SK-N-DZ (cell line): ENCODE data around the gene GTF3C1.

ENCODE experiments used
- DNase-seq: peaks from one replicate; pipeline ENCODE4 v3.0.0-alpha.2; 2015; ENCODE audit warnings: low spot score

The GTF3C1 gene

GRCh38 chr16:27428026-27428785, 121.5 kb downstream of the GTF3C1 start:
- no peak for DNase-seq

DNA sequence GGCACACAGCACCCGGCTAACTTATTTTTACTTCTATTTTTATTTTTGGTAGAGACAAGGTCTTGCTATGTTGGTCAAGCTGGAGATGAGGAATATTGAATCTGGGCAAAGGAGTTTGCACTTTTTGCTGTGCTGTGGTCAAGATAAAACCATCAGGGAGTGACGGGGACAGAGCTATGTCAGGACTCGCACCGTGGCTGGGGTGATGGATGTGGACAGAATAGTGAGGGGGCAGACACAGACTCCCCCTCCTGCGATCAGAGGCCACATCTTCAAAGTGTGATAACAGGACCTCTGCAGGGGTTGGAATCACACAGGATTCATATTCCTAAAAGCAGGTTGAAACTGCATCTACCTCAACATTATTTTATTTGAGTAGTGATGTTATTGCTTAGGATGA, 122.2 kb downstream of the GTF3C1 start:
- no peak for DNase-seq

- DNase-seq: peak; percentile 65
Measured at GRCh38 chr16:27426423-27427408, 123.0 kb downstream of the GTF3C1 start.

- no peak for DNase-seq
Measured at GRCh38 chr16:27425961-27426360, 123.8 kb downstream of the GTF3C1 start.

DNA sequence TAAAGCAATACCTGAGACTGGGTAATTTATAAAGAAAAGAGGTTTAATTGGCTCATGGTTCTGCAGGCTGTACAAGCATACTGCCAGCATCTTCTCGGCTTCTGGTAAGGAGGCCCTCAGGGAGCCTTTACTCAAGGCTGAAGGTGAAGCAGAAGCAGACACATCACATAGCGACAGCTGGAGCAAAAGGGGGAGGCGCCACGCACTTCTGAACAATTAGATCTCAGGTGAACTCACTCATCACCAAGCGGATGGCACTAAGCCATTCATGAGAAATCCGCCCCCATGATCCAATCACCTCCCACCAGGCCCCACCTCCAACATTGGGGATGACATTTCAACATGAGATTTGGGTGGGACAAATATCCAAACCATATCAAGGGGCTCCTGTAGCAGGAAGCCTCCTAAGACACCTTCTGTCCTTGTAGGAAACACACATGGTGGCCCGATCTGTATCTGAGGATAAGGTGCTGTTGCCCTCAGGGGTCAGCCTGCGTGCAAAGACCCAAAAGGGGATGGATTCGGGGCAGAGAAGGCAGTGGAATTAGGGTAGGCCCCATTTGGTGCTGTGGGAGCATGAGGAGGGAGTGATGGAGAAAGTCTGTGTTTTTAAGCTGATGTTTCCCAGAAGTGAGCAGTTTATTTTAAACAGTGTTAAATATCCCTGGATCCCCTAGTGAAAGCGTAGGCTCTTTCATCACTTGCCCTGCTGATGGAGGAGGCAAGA, 124.8 kb downstream of the GTF3C1 start:
- DNase-seq: no peak

DNA sequence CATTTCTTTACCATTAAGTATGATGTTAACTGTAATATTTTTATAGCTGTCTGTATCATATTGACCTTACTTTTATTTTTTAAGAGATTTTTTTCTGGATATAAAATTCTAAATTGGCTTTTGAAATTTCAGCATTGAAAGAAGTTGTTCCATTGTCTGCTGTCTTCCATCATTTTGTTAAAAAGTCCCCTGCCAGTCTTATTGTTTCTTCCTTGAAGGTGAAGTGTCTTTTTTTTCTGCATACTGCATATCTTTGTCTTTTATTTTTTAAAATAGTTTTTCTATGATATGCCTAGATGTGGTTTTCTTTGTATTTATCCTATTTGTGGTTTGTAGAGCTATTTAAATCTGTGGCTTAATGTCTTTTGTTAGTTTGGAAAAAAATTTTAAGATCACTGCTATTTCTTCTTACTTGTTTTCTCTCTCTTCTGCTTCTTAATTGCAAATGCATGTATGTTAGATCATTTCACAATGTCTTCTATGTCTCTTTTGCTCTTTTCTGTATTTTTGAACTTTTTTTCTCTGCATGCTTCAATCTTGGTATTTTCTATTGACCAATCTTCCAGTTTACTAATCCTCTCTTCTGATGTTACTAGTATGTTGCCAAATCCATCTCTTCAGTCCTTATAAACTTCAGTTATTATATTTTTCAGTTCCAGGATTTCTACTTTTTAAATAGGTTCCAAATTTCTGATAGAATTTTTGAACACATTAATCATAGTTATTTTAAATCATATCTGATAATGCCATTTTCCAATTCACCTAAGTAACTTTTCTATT, 127.6 kb downstream of the GTF3C1 start:
- DNase-seq: no peak

GRCh38 chr16:27417047-27417671, 132.6 kb downstream of the GTF3C1 start:
- DNase-seq: no peak

- DNase-seq: no peak
Measured at GRCh38 chr16:27414788-27415431, 134.8 kb downstream of the GTF3C1 start.

GRCh38 chr16:27413956-27414355, 135.8 kb downstream of the GTF3C1 start:
- DNase-seq: no peak

DNA sequence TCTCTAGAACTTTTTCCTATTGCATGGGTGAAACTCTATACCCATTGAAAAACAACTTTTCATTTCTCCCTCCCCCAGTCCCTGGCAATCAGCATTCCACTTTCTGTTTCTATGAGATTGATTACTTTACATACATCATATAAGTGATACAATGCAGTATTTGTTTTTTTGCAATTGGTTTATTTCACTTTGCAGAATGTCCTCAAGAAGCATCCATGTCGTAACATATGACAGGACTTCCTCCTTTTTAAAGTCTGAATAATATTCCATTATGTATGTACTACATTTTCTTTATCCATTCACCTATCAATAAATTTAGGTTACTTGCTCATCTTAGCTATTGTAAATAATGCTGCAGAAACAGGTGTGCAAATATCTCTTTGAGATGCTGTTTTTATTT, 139.0 kb downstream of the GTF3C1 start:
- DNase-seq: no peak
